ENCODE measurements around the gene TMEM18.

The TMEM18 gene

DNA sequence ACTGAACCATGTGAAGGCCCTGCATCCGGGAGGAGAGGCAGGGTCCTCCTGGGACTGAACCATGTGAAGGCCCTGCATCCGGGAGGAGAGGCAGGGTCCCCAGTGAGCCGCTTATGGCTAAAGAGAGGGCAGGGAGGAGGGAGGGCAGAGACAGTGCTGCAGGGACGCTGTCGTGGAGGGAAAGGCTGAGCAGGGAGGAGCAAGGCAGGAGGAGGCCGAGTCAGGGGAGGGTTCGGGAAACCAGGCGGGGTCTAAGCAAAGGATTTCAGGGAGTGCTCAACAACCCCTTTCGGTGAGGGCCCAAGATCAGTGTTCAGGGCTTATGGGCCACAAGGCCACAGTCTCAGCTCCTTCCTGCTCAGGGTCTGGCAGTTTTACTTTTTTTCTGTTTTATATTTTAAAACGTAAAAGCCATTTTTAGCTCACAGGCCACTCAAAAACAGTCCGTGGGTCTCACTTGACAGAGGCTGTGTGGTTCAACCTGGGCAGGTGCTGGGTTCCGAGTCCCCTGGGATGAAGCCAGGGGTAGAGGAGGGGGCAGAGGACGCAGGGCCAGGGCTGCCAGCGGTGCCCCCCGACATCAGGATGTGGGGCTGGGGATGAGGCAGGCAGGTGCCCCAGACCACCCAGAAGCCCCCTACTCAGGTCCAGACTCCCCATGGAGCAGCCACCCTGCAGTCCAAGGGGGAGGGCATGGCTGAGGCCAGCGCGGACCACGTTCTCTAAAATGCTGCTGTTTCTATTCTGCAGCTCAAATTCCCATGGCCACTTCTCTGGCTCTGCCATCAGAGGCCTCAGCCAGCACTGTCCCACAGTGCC lies 5.2 kb downstream of the TMEM18 start:
- DNase-seq = no peak

DNA sequence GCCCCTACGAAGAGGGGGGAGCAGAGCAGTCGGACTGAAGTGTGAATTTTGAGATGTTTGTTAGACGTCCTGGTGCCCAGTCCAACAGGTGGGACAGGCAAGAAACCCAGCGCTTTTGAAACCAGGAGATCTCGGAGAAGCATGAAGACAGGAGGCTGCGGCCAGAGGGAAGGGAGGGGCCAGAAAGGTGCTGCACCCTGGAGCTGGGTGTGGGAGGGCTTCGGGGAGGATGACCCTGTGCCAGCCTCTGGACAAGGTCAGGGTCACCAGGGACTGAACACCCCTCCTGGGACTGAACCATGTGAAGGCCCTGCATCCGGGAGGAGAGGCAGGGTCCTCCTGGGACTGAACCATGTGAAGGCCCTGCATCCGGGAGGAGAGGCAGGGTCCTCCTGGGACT lies 6.1 kb downstream of the TMEM18 start:
- no peak for DNase-seq

DNA sequence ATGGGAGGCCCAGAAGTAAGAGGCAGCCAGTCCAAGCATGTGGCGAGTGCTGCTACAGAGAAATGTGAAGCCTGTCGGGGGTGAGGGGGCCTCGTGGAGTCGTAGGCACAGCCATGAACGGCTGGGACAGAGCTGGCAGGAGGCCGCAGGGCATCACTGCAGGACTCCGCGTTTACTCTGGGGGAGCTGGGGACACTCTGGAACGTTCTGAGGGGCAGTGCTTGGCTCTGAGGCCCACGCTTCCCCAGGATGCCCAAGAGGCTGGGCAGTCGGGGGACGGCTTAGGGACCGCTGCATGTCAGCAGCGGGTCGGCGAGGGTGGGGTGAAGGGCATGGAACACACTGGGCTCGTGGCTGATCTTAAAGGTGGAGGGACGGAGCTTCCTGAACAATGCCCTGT lies 6.6 kb downstream of the TMEM18 start:
- DNase-seq = no peak

DNA sequence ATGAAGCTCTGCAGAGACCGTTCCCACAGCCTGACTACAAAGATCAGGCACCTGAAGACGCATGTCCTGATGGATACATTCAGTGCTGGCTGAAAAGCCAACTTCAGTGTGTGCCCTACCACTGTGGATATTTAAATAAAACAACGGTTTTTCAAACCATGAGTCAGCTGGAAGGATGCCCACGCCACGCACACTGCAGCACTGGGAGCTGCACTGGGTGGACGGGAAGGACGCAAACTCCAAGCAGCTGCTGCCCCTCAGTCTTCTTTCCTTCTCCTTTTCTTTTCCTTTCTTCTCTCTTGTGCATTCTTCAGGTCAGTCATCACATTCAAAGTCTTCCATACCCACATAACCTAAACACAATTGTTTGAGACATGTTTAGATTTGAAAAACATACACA lies 7.9 kb downstream of the TMEM18 start:
- no peak for DNase-seq

DNA sequence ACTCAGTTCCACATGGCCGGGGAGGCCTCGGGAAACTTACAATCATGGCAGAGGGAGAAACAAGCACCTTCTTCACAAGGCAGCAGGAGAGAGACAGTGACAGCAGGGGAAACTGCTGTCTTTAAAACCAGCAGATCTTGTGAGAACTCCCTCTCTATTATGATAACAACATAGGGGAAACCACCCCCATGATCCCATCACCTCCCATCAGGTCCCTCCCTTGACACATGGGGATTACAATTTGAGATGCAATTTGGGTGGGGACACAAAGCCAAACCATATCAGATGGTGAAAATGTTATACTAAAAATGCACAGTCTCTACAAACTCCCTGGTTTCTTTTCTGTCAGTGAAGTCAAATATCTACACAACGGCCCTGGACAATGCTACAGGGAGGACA lies 9.2 kb downstream of the TMEM18 start:
- DNase-seq = no peak

DNA sequence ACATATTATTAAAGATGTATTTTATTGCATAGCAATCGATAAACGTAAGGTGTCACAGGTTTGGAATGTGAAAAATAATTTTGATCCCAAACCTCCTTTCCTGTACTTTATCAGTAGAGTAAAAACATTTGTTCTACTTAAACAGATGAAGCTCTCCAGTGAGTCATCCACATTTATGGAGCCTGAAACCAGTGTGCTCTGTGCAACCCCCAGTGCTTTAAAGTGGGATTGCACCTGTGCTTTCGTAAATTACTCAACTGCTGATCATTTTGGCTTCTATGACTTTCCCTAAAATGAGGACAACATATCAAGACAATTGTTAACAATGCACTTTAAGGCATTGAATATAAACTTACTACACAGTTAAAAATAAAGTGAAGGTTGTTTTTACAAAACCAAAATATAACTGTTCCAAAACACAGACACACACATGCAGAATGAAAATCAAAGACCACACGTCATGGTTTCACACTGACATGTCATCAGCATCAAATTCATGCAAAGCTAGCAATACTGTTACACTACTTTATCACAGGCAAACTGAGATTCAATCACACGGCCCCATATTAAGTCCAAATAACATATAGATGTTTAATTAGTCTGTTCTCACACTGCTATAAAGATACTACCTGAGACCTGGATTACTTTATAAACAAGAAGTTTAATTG lies 9.7 kb downstream of the TMEM18 start:
- no peak for DNase-seq

DNA sequence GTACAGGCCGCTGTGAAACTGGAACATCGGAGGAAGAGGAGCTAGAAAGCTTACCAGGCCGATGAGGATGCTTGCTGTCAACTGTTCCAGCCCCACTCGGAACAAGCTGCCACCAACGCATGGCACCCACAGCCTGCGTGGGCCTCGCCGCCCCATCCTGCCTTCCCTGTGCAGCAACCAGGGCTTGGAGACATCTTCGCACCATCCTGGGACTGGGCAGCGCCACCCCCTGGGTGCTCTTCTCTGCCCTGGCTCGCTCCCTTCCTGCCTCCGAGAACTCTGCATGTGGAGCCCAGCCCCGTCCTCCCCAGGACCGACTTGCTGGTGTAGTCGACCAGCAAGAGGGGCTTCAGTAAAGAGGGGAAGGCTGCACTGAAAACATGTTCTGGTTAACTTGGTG lies 10.8 kb downstream of the TMEM18 start:
- DNase-seq = no peak

DNA sequence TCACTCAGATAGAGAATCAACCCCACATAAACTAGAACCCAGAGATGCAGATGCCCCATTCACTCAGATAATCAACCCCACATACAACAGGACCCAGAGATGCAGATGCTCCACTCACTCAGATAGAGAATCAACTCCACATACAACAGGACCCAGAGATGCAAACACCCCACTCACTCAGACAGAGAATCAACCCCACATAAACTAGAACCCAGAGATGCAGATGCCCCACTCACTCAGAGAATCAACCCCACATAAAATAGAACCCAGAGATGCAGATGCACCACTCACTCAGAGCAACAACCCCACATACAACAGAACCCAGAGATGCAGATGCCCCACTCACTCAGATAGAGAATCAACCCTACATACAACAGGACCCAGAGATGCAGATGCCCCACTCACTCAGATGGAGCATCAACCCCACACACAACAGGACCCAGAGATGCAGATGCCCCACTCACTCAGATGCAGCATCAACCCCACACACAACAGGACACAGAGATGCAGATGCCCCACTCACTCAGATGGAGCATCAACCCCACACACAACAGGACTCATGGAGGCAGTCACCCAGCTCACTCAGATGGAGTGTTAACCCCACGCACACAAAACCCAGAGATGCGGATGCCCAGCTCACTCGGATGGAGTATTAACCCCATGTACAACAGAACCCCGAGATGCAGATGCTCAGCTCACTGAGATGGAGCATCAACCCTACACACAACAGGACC lies 11.7 kb downstream of the TMEM18 start:
- no peak for DNase-seq

DNA sequence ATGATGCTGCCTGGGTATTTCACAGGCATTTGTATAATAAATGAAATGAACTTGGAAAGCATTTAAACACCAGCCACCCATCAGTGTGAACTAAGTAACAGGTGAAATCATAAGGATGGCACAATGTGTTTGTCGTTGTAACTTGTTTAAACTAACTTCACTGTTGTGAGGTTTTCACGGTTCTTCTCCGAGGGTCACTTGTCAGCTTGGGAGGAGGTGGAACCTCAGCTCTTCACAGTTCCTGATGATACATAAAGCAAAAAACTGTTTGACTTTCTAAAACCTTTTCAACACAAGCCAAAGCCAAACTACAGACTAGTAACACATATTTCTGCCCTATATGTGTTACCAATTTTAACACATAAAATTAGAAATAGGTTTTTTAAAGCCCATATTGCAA lies 13.1 kb downstream of the TMEM18 start:
- DNase-seq = no peak

DNA sequence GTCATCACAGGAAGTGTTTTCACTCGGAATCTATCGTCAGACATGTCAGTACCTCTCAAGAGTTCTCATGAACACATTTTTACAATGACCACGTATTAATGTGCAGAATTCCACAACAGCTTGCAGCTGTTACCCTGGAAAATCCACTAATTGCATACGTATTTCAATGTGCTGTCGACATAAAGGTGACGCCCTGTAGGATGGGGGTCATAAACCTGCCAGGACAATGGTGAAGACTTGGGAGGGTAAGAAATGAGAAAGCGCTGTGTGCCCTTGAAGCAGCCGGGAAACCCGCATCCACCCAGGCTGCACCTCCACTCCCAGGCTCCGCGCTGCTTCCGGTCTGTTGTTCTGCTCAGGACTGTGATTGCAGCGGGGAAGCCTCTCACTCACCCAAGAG lies 14.0 kb downstream of the TMEM18 start:
- no peak for DNase-seq

DNA sequence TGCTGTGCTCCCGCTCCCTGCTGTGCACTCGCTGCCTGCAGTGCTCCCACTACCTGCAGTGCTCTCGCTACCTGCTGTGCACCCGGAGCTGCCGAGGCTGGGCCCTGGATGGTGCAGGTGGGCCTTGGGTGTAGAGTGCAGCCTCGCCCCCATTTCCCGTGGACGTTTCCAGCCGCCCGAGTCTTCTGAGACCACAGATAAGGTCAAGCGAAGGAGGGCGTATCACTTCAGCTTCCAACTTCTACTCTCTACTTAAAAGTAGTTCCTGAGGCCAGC lies 15.9 kb downstream of the TMEM18 start:
- no peak for DNase-seq

DNA sequence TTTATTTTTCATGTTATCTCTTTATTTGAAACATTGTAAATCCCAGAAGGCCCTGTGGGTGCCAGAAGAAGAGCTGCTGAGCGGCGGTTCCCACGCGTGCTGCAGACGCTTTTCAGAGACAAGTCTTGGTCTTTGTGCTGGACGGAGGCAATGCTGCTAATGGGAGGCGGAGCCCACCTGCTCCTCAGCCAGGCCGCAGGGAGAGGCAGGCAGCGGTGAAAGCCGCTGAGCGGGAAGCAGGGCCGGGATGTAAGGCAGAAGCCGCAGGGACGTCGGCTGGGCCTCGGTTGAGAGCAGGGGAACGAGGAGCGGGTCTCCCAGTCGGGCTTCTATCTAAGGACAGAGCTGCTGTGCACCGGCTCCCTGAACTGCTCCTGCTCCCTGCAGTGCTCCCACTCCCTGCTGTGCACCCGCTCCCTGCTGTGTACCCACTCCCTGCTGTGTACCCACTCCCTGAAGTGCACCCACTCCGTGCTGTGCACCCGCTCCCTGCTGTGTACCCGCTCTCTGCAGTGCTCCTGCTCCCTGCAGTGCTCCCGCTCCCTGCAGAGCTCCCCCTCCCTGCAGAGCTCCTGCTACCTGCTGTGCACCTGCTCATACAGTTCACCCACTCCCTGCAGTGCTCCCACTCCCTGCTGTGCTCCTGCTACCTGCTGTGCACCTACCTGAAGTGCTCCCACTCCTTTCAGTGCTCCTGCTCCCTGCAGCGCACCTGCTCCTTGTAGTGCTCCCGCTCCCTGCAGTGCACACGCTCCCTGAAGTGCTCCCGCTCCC lies 16.4 kb downstream of the TMEM18 start:
- no peak for DNase-seq

DNA sequence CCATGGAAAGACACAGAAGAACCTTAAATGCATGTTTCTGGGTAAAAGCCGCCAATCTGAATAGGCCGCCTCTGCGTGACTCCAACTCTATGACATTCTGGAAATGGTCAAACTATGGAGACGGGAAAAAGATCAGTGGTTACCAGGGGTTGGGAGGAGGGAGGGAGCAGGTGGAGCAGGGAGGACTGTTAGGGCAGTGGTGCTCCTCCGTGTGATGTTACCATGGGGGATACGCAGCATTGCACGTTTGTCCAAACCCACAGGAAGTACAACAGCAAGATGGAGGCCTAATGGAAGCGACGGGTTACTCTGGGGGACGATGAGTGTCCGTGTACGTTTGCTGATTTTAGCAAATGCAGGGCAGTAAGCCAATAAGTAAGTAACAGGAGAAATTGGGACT lies 17.2 kb downstream of the TMEM18 start:
- DNase-seq = no peak

DNA sequence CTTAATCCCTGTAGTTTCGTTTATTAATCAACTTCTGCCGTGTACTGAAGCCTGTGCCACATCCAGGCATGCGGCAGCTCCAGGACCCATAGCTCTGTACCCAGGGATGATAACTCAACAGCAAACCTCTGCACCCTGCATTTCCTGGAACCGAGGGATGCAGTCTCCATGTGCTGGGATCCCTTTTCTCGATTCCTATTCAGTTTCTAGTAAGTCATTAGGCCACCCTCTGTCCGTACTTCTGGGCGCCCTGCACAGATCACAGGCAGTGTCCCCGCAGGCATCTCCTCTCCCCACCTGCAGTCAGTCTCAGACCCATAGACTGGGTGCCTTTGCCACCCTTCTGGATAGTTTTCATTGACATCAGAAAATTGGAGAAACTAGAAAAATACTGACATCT lies 18.8 kb downstream of the TMEM18 start:
- DNase-seq = no peak

DNA sequence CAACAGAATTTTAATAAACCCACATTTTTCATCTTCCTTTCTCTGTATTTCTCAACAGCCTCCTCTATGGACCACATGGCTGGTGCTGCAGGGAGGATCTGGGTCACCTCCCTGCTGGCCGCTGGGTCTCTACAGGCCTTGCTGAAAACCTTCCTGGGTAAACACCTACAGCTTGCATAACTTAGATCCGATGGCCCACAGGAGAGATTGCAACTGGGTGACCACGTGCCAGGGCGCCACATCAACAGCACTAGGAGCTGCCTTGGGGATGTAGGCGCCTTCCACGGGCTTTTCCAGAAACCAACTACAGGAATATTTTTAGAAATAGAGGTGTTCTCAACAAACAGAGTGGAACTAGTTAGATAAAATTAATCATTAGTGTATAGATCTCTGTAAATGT lies 19.4 kb downstream of the TMEM18 start:
- no peak for DNase-seq

DNA sequence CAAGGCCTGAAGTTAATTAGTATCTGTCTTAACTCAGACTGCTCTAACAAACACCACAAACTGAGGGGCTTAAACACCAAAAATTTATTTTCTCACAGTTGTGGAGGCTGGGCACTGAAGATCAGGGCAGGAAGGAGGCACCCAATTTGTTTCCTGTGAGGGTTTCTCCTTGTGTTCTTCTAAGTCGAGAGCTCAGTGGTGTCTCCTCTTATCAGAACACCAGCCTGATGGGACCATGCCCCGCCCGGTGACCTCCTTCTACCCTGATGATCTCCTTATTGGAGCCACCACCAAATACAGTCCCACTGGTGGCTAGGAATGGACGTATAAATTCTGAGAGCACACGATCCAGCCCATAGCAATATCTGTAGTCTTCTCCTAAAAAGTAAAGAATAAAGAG lies 20.5 kb downstream of the TMEM18 start:
- DNase-seq = no peak

DNA sequence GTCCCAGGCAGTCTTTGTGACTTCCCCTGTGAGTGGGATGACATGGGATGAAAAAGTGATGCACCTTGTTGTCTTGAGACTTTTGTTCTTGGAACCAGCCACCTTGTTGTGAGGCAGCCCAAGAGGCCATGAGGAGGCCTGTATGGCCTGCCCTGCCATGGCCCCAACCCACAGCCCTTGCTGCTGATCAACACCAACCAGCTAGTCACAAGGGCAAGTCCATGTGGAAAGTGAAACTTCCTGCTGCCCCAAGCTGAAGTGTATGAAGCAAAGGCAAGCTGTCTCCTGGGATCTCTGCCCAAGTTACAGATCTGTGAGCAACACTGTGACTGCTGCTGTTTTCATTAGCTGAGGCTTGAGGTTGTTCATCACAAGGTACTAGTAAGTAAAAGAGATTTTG lies 21.6 kb downstream of the TMEM18 start:
- no peak for DNase-seq

DNA sequence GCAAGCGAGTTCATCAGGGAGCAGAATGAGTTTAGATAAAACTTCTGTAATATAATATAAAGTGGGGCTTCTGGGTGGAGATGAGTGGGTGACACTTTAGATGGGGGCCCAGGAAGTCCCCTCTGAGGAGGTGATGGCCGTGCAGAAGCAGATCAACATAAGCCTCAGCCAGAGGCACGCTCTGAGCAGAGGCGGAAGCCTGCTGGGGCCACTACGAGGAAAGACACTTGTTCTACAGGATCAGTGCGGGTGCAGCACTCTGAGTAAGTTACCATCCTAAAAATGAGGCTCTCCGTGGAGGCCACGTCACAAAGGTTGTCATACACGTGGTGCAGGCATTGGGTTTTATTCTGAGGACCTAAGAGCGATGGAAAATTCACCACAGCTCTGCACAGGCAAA lies 22.3 kb downstream of the TMEM18 start:
- no peak for DNase-seq

DNA sequence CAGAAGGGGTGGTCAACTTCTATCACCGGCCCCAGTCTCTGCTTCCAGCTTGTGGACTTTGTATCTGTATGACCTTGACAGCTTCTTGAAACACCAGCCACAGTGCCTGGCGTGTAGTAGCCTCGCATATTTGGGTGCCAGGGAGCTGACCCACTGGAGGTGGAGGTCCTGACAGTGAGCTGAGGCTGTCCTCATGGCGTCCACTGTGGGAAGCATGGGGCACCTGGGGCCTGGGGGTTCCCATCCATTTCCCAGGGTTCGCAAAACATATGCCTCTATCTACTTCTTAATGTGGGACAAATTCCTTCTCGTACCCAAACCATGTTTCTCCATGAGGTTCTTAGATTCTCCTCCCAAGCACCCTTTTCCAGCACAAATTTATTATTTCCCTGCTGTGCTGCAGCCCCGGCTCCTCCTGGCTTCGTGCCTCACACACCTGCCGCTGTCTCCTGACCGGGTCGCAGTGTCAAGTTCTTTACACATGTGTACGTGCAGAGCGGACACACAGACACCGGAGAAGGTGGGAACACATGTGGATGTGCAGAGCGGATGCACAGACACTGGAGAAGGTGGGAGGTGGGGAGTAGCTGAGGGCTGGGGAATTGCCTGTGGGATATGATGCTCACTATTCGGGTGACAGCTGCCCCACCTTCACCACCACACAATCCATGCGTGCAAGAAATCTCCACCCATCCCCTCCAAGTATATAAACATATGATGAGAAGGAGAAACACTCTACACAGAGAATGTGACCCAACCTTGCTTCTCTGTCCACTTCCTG lies 23.4 kb downstream of the TMEM18 start:
- DNase-seq = no peak

DNA sequence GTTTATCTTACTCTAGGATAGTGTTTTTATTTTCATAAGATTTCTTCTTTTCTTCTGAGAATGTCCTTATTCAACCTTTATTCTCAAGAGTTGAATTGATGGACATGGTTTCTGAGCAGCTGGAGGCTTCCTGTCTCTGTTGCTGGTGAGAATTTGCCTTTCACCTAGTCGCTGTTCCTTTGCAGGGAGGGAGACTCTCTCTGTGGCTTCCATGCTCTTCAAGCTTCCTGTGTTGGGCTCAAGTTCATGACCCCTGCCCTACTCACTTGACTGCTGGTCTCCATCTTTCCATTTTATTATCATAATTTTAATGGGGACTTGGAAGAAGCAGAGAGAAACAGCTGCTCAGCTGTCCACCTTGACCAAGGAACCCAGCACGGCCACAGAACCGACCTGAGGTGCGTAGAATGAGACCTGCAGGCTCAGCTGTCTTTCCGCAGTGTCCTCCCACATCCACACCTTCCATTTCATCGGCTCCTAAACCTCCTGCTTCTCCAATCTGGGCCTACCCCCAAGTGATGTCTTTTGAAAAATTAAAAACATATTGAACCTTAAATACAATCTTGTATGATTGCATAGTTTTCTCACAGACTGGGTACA lies 24.2 kb downstream of the TMEM18 start:
- no peak for DNase-seq

DNA sequence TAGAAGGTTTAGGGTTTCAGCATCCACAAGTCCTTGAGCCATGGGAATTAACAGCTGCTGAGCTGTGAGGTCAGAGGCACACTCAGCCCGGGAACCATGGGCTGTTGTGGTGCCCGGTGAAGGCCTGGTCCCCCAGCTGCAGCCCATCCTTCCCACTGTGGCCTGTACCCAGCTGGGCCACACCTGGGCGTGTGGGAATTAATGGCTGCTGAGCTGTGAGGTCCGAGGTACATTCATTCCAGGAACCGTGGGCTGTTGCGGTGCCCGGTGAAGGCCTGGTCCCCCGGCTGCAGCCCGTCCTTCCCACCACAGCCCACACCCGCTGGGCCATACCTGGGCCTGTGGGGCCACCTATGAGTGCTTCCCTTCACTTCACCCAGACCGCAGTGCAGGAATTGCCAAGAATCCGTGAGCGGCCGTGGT lies 25.2 kb downstream of the TMEM18 start:
- DNase-seq = no peak

All from CD4-positive, alpha-beta T cell treated with Interleukin-21 for 1 hour (primary cell).